ENCODE measurements around the gene DIDO1. TPM values are rescaled to one million over a fixed set of nuclear protein-coding genes. Genes with fewer than 3 reads are reported as not detected.

DIDO1 gene
- total and polyA plus RNA-seq, 2 of the 13 experiments (the other 11 are each of a cell fraction or from before 2014, with no cell fraction given), result 75.0 to 75.1 TPM

DNA sequence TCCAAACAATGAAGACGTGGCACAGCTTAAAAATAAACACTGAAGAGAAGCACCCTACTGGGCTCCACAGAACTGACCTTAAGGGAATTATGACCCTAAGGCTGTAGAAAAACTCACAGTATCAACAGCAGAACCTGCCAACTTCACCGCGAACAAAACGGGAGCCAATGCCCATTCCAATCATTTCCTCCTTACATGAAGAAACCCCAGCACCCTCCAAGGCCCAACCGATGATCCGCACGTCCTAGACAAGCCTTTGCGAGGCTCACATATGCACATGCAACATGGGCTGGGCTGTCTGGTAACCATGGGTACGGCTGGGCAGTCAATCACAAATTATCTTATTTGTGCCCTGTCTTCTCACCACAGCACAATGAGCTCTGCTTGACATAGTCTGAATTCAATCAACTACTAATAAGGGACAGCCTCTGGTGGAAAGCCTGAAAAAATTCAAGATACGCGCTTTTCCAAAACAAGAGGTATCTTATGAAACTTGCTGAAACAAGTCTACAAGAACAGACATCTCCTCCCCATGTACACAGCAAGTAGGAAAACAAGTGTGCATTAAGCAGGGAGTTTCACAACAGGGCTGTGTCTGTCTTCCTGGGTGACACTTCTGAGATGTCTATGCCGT is 1.7 kb downstream of the DIDO1 start (continued):
- TF ChIP-seq MAFF (IDR thresholded peaks at IDR 0.05; ENCODE audit: low read depth, low read length), result no peak
- no peak for TF ChIP-seq EED (CRISPR knock-in tag; IDR thresholded peaks at IDR 0.05)
- no peak for TF ChIP-seq ZBTB38 (CRISPR knock-in tag; IDR thresholded peaks at IDR 0.05)
- TF ChIP-seq, protein P1, sequence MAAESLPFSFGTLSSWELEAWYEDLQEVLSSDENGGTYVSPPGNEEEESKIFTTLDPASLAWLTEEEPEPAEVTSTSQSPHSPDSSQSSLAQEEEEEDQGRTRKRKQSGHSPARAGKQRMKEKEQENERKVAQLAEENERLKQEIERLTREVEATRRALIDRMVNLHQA (CRISPR knock-in tag; IDR thresholded peaks at IDR 0.05), result no peak
- no peak for TF ChIP-seq ZMYM2 (CRISPR knock-in tag; IDR thresholded peaks at IDR 0.05)
- no peak; the same call in 1 of the 2 replicates for TF ChIP-seq ZNF567 (CRISPR knock-in tag; IDR thresholded peaks at IDR 0.05; ENCODE audit: borderline replicate concordance)
- no peak for TF ChIP-seq ZNF335 (CRISPR knock-in tag; IDR thresholded peaks at IDR 0.05)
- TF ChIP-seq, protein P2, sequence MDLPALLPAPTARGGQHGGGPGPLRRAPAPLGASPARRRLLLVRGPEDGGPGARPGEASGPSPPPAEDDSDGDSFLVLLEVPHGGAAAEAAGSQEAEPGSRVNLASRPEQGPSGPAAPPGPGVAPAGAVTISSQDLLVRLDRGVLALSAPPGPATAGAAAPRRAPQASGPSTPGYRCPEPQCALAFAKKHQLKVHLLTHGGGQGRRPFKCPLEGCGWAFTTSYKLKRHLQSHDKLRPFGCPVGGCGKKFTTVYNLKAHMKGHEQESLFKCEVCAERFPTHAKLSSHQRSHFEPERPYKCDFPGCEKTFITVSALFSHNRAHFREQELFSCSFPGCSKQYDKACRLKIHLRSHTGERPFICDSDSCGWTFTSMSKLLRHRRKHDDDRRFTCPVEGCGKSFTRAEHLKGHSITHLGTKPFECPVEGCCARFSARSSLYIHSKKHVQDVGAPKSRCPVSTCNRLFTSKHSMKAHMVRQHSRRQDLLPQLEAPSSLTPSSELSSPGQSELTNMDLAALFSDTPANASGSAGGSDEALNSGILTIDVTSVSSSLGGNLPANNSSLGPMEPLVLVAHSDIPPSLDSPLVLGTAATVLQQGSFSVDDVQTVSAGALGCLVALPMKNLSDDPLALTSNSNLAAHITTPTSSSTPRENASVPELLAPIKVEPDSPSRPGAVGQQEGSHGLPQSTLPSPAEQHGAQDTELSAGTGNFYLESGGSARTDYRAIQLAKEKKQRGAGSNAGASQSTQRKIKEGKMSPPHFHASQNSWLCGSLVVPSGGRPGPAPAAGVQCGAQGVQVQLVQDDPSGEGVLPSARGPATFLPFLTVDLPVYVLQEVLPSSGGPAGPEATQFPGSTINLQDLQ (CRISPR knock-in tag; IDR thresholded peaks at IDR 0.05), result no peak
- no peak for TF ChIP-seq ZNF10 (CRISPR knock-in tag; IDR thresholded peaks at IDR 0.05; ENCODE audit: borderline replicate concordance, low read depth)
- peak; percentile 73 for TF ChIP-seq CEBPG (CRISPR knock-in tag; IDR thresholded peaks at IDR 0.05)
- no peak; the same call in none of the 2 replicates for TF ChIP-seq PHF8 (CRISPR knock-in tag; IDR thresholded peaks at IDR 0.05)
- TF ChIP-seq MED8 (CRISPR knock-in tag; IDR thresholded peaks at IDR 0.05; ENCODE audit: insufficient replicate concordance), result no peak
- TF ChIP-seq ZBTB7A (CRISPR knock-in tag; IDR thresholded peaks at IDR 0.05), result no peak
- no peak for TF ChIP-seq MAF1 (CRISPR knock-in tag; IDR thresholded peaks at IDR 0.05; ENCODE audit: borderline replicate concordance)
- TF ChIP-seq SPEN (CRISPR knock-in tag; IDR thresholded peaks at IDR 0.05; ENCODE audit: low read depth), result no peak
- no peak for TF ChIP-seq HCFC1 (IDR thresholded peaks at IDR 0.05; ENCODE audit: low read depth, low read length)
- no peak for TF ChIP-seq ZNF207 (IDR thresholded peaks at IDR 0.05; ENCODE audit: borderline replicate concordance)
- no peak for TF ChIP-seq HDAC6 (IDR thresholded peaks at IDR 0.05; ENCODE audit: low read depth, low read length)
- TF ChIP-seq, protein P3, sequence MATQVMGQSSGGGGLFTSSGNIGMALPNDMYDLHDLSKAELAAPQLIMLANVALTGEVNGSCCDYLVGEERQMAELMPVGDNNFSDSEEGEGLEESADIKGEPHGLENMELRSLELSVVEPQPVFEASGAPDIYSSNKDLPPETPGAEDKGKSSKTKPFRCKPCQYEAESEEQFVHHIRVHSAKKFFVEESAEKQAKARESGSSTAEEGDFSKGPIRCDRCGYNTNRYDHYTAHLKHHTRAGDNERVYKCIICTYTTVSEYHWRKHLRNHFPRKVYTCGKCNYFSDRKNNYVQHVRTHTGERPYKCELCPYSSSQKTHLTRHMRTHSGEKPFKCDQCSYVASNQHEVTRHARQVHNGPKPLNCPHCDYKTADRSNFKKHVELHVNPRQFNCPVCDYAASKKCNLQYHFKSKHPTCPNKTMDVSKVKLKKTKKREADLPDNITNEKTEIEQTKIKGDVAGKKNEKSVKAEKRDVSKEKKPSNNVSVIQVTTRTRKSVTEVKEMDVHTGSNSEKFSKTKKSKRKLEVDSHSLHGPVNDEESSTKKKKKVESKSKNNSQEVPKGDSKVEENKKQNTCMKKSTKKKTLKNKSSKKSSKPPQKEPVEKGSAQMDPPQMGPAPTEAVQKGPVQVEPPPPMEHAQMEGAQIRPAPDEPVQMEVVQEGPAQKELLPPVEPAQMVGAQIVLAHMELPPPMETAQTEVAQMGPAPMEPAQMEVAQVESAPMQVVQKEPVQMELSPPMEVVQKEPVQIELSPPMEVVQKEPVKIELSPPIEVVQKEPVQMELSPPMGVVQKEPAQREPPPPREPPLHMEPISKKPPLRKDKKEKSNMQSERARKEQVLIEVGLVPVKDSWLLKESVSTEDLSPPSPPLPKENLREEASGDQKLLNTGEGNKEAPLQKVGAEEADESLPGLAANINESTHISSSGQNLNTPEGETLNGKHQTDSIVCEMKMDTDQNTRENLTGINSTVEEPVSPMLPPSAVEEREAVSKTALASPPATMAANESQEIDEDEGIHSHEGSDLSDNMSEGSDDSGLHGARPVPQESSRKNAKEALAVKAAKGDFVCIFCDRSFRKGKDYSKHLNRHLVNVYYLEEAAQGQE (IDR thresholded peaks at IDR 0.05; ENCODE audit: borderline replicate concordance in 1 of 2, low read depth in 1 of 2, low read length in 2 of 2), result 0 out of 4 replicates have a peak, but pooled peaks of 1 of the 2 experiments have one; percentile 13
- TF ChIP-seq, protein P4, sequence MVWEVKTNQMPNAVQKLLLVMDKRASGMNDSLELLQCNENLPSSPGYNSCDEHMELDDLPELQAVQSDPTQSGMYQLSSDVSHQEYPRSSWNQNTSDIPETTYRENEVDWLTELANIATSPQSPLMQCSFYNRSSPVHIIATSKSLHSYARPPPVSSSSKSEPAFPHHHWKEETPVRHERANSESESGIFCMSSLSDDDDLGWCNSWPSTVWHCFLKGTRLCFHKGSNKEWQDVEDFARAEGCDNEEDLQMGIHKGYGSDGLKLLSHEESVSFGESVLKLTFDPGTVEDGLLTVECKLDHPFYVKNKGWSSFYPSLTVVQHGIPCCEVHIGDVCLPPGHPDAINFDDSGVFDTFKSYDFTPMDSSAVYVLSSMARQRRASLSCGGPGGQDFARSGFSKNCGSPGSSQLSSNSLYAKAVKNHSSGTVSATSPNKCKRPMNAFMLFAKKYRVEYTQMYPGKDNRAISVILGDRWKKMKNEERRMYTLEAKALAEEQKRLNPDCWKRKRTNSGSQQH (CRISPR knock-in tag; IDR thresholded peaks at IDR 0.05; ENCODE audit: low read depth), result peak; percentile 9; the same call in 1 of the 2 replicates
- TF ChIP-seq, protein P5, sequence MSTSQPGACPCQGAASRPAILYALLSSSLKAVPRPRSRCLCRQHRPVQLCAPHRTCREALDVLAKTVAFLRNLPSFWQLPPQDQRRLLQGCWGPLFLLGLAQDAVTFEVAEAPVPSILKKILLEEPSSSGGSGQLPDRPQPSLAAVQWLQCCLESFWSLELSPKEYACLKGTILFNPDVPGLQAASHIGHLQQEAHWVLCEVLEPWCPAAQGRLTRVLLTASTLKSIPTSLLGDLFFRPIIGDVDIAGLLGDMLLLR (CRISPR knock-in tag; IDR thresholded peaks at IDR 0.05), result peak; percentile 37; the same call in 1 of the 2 replicates
- no peak for TF ChIP-seq FOXO1 (CRISPR knock-in tag; IDR thresholded peaks at IDR 0.05)
- TF ChIP-seq MBD4 (IDR thresholded peaks at IDR 0.05; ENCODE audit: borderline replicate concordance, low read length), result no peak

All from HepG2 (cell line).